SK-N-DZ (cell line): ENCODE results near the gene C1orf216. TPM values are rescaled to one million over a fixed set of nuclear protein-coding genes. Genes with fewer than 3 reads are reported as not detected.
"Not testable (repeated sequence)": the region's sequence is repeated elsewhere in the genome, so short reads cannot be mapped to it uniquely, and the experiment has no call there.

ENCODE experiments used
- DNase-seq: peaks from one replicate; pipeline ENCODE4 v3.0.0-alpha.2; 2015; ENCODE audit warnings: low spot score
- polyA plus RNA-seq, 2 experiments: library from polyadenylated mRNA; depleted of rRNA; stranded (reverse); fragments of >200 nt; gene quantifications; 2 replicates each; pipeline ENCODE4 v1.2.3, GENCODE V29; 2014

Gene C1orf216, protein sequence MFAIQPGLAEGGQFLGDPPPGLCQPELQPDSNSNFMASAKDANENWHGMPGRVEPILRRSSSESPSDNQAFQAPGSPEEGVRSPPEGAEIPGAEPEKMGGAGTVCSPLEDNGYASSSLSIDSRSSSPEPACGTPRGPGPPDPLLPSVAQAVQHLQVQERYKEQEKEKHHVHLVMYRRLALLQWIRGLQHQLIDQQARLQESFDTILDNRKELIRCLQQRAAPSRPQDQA
- 5.3 and 5.7 TPM in 2 replicates for polyA plus RNA-seq (2014; cell fraction: cytosol; rRNA removed)
- 9.0 and 12.7 TPM in 2 replicates for polyA plus RNA-seq (2014; cell fraction: nucleus; rRNA removed)

DNA sequence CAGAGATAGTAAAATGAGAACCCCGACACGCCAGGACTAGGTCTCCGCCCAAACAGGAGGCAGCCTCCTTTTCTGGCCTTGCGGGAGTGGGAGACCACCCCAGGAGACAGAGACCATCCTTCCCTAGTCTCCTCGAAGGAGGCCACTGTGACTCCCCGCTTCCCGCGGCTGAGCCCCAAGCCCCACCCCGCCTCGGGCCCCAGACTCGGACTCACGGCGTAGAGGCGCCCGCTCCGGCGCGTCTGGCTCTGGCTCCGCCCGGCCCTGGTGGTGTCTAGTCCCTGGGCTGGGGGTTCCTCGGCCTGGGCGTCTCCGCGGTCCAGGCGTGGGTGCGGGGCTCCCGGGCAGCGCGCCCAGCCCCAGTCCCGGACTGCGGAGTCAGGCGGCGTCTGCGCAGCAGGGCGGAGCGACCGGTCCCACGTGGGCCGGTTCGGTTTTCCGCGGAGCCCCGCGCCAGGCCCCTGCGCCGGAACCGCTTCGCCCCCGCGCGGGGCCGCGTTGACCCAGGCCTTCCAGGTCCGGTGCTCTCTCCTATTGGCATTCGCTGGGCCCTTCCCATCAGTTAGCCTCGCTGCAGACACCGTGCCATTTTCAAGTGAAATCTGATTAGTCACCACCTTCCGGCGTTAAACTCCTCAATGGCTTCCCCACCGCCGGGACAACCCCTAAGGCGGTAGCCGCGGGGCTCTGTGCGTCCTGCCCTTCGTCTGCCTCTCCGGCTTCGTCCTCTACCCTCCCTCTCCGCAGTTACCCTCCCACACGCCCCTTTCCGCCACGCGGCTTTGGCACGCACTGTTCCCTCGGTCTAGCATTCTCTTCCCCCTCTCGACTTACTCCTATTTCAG, at the start of gene C1orf216:
Gene C1orf216 (minus strand): TSS at position 393 of the 845 bp plus-strand sequence. CDS start 2,563 bp downstream, outside the sequence.
- no peak for DNase-seq

DNA sequence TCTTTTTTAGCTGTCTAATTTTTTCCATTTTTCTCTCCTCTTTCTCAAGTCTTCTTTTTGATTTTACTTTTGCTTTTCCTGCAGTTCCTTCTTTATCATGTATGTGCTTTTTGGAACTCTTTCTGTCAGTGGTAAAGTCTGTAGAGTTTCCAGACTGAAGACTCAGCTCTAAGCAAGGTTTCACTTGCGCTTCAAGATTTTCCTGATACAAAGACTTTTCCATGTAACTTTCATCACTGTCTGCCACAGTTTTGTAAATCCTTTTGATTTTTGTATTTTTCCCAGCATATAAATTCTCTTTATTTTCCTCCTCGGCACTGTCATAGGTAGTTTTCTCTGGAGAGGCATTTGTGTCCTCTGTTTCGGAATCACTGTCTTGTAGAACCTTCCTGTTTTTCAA, 45.6 kb upstream of the C1orf216 start:
- DNase-seq, result no peak

DNA sequence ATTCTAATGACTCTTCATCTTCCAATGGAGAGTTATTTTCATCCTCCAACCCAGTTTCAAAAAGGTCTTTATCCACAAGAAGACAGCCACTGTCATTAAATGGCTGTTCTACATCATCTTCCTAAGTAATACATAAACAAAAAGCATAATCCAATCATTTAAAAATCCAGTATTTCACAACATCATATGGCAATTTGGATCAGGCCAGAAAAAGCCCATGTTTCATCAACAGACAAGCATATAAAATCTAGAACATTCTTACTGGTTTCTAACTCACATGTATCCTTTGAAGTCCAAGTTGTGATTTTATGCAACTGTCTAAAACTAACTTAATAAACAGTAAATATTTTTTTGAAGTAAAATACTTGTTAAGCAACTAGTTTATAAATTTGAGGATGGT, 44.5 kb upstream of the C1orf216 start:
- no peak for DNase-seq

DNA sequence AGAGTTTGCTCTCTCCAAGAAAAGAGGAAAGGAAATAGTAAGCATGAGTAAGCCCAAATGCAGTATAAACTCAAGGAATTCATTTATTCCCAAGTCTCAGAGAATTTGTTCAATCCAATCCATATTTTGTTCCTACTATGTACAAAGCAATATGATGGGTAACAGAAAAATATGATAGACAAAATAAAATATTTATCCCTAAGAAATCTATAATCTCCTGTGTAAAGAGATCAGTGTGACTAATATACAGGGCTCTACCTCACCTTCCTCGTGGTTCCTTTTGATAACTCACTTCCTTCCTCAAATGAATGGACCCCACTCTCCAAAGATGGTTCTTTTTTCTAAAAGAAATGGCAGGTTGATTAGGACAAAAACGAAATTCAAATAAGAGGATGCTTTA, 43.5 kb upstream of the C1orf216 start:
- no peak for DNase-seq

DNA sequence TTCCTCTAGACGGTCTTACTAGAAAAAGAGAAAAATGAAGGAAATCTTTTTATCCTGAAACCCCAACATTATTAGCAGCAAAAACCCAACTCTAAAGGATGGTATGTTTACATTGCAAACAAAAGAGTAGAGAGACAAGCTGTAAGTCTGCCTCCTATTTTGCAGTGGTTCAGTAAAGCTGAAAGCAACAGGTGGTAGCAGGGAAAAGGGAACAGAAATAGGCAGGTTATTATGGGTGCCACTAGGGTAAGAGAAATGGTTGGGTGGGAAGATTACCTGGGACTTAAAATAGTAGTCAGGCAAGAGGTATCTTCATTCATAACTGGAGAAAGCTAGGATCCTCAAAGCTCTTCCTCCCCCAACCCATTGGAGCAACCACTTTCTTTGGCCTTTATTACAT, 37.4 kb upstream of the C1orf216 start:
- no peak for DNase-seq

DNA sequence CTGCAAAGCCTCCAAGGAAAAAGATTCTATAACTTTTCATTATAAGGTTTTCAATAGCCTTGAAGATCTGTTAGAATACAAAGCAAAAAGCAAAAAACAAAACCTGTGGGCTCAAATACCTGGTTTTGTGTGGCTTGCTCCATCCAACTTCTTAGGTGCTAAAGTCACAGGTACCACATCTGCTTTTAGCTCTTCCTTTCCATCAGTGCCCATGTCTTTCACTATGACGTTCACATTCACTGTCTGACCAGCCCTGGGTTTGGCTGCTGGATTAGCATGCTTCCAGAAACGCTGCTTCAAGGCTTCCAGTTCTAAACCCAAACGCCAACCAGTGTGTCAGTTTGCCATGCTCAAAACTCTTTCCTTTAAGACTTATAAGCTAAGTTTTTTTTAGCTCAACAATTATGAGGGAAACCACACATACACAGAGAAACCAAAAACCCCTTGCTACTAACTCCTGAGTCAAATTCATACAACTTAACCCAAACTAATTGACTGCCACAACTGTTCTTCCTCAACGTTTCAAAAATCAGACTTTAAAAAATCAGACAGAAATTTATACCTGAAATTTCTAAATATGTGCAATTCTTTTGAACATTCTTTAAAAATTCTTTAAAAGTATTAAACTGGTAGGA, 35.1 kb upstream of the C1orf216 start:
- no peak for DNase-seq

DNA sequence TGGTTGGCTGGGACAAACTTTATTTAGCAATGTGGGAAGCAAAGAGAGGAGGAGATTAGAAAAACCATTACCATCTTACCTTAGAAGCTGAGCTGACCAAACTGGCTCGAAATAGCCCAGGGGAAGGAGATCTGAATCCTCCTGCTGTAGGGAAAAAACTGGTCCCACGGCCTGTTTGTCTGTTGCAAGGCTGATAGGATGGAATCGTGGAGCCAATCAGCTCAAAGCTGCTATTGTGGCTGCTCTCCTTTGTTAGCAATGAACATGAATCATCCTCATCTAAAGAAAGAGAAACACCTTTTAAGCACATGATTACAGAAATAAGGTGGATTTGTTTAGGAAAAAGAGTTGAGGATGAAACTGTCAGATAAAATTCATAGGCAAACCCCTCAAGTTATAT, 29.6 kb upstream of the C1orf216 start:
- DNase-seq, result no peak

DNA sequence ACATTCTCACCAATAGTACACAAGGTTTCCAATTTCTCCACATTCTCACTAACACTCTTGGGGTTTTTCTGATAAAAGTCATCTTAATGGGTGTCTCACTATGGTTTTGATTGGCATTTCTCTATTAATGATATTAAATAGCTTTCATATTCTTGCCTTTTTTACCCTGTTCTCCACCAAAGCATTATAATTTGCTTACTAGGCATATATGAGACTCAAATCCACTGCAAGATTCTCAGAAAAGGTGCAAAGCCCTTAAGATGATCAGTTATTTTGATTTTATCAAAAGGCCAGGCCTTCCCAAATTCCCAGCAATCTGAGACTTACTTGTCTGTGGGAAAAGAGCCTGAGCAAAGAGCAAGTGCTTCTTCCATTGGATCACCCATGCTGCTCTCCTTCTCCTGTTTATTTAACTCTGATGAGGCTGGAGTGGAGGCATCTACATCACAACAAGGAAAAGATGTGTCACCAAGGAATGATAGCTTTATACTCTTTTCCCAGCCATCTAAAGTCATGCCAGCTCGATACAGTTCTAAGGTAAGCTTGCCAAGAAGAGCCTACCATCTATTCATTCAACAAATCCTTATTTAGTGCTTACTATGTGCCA, 26.5 kb upstream of the C1orf216 start:
- DNase-seq, result no peak

DNA sequence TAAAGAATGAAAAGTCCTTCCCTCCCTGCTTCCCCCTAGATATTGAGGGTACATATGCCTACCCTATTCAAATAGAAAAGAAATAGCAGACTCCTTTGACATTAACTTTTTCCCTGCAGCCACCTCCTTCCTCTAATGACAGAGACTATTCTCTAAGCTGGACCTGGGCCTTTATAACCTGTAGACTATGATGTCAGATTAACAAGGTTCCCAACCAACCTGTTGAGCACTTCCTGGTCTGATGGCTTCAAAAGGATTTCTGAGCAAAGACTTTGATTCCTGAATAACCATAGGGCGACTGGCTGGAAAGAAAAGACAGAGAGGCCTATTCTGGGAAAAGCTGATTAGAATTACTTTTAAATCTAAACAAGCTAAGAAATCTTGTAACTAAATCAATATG, 18.4 kb upstream of the C1orf216 start:
- no peak for DNase-seq

DNA sequence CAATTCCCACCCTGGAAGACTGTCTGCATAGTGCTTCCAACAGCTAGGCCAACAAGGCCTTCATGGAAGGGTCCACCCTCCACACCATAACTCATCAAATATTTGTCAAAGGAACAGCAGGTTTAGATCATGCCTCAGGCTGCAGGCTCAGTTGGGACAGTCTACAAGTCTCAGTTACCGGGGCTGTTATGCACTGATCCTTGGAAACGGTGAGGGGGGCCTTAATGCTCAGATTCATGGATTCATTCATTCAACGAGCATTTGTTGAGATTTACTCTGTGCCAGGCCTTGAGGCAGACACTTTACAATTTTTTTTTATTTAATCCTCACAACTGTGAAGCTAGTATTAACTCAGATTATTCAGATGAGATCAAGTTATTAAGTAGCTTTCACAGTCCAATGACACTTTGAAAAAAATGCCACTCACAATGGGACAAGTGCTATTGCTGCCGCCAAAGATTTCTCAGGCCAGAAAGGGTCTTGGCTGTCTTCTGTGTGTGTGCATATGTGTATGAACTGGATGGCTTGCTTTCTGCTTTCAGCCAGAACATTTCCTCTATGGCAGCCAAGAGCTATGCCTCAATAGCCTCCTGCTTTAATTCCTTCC, 8.9 kb upstream of the C1orf216 start:
- no peak for DNase-seq

DNA sequence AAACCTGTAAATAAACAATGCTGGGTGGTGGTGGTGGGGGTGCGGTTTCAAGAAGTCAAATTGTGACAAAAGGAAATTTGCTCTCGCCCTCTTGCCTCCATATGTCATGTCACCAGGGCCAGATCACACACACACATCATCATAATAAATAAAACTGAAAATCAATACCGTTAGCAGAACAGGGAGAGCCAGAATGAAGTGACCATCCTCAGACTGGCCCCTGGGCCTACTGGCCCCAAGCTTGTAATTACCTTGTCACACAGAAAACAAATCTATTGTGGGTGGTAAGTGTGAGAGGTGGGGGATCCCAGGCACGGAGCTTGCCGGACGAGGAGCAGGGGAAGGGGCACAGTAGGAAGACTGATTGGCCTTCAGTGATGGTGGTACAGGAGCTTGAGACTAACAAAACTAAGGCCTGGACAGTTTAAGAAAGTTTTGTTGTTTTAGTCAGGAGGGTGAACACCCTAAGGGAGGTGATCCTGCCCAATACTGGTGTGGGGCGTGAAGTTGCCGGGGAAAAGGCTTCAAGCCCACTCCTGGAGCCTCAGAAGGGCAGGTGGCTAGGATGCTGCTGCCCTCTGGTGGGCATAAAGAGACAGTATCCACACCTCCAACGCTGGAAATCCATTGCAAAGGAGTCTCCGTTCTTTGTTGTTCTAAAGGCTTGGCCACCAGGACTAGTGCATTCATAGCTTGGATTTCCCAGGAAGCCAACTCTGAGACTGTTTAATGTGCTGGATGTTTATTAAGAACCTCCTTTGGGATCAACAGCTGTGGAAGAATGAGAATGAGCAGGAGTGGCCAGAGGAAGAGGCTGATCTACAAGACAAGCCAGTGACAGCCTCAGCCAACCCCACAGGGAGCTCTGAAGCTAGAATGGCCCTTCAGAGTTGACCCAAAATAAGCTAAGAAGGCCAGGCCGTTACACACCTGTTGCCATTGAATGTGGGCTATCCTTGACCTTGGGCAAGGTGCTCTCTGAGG, 8.1 kb upstream of the C1orf216 start:
- peak; percentile 50 for DNase-seq

DNA sequence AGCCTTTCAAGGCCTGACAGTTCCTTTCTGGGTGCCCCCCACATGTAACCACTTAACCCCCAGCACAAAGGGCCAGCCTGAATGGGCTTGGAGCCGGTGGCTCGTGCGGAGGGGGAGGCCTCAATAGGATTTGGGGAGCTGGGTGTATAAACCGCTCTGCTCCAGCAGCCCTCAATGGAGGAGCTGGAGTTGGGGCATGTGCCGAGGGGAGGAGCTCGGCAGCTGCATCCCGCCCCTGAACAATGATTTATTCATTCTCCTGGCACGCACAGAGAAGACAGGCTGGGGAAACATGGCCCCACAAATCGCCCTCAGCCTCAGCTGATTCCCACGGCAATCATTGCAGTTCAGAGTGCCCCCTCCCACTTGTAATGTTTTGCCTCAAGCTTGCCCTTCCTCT, 6.9 kb upstream of the C1orf216 start:
- DNase-seq, result no peak

DNA sequence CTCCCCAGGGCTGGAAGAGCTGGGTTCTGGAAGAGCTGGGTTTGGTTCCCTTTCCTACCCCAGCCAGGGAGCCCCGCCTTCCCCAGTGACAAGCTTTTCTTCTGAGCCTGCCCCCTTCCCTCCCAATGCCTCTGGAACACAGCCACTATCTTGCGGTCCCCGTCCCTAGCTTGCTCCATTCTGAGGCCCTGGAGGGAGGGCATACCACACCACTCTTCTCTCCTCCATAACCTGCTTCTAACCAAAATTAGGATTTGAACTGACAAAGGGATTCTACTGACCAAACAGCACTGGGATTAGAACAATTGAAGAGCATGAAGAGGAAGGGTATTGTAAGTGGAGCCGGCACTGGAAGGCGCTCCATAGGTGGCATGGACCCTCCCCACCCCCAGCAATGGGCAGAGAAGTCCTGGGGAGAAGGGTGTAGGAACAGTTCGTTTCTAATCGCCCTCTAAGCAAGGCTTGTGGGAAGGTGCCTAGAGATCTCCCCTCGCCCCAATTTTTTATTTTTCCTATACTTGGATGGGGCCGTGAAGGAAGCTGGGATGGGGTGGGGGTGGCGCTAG, 690 bp downstream of the C1orf216 start:
- DNase-seq, result no peak

DNA sequence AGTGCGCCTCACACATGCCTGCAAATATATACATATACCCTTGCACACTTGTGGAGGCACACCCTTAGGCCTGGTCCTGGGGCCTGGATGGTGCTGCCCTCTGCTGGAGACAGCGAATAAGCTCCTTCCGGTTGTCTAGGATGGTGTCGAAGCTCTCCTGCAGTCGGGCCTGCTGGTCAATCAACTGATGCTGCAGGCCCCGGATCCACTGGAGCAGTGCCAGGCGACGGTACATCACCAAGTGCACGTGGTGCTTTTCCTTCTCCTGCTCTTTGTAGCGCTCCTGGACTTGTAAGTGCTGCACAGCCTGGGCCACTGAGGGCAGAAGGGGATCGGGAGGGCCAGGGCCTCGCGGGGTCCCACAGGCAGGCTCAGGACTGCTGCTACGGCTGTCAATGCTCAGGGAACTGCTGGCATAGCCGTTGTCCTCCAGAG, 3.1 kb downstream of the C1orf216 start:
- DNase-seq, result peak; percentile 76

DNA sequence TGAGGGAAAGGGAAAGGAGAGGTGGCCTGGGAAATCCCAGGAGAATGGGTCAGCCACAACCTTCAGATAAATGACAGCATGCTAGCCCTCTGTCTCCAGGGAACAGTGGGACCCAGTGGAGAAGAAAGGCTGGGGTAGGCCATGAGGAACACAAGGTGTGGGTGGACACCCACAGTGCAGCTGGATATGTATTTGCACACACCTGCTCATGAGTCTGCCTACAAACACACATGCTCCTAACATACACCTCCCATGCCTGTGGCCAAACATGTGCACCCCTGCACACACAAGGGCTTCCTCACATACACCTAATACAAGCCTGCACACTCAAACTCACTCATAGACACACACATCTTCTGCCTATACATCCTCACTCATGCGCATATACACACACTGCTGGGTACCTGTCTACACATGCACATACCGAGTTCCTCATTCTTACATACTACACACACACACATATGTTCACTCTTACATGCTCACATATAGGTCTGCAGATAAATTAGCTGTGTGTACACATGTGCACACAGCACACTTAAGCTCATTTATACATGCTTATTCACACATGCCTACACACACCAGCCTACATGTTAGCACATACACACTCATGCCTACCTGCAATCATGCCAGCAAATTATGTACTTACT, 3.6 kb downstream of the C1orf216 start:
- no peak for DNase-seq

DNA sequence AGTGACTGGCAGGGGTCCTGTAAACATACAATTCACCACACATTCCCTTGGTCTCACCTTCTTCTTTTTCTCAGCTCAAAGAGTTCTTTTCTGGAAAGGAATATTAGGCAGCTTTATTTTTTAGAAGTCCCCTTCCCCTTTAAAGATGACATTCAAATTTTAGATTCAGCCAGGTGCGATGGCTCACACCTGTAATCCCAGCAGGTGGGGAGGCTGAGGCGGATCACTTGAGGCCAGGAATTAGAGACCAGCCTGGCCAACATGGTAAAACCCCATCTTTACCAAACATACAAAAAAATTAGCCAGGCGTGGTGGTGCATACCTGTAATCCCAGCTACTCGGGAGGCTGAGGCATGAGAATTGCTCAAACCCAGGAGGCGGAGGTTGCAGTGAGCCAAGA, 7.6 kb downstream of the C1orf216 start:
- DNase-seq, result not testable (repeated sequence)

DNA sequence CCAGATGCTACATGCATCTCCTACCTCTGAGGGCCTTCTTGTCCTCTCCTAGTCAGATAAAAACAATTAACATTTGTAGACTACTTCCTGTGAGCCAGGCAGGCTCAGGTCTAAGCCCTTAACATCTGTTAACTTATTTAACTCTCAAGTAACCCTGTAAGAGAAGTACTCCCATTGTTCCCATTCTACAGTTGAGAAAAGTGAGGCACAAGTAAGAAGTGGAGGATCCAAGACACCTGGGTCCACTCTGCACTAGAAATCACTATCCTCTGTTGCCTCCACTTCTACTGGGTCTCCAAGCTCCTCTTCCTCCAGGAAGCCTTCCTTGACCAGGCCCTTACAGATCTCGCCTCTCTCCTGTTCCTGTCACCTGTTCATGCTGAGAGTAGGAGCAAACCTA, 9.7 kb downstream of the C1orf216 start:
- no peak for DNase-seq

DNA sequence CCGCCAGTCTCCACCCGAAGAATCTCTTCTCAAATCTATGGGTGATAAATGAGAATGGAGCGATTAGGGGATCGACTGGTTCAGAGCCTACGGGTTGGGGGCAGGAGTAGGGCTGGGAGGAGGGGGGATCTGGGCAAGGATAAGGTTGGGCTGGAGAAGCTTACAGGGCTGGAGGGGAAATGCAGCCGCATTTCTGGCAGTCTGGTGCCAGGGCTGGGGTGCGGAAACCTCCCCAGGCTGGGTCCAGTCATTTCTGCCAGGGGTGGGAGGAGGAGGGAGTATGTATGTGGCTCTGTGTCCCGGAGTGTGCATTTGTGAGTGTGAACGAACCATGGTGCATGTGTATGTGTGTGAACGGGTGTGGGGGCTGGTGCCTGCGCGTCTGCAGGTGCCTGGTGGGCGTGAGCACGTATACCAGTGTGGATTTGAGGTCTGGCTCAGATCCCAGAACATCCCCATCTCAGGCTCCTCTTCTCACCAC, 10.2 kb downstream of the C1orf216 start:
- DNase-seq, result peak; percentile 52
